PC-3 (cell line): ENCODE data around the gene FEM1A.

ENCODE experiments used
- EZH2 ChIP-seq: fragments of 300-600 bp; sonication (generic); IDR thresholded peaks from one replicate; pipeline ENCODE4 v1.6.1; 2017; ENCODE audit warnings: antibody characterized with exemption, mild to moderate bottlenecking, low read length; ENCODE audit not compliant: unreplicated experiment
- EZH2phosphoT487 ChIP-seq: fragments of 300-600 bp; sonication (generic); IDR thresholded peaks from 2 replicates; pipeline ENCODE4 v1.6.1; 2018; ENCODE audit warnings: mild to moderate bottlenecking, antibody characterized with exemption, low read length, borderline replicate concordance
- TF ChIP-seq, protein P1 (sequence below): fragments of 300-600 bp; sonication (generic); conservative IDR thresholded peaks from 2 replicates; pipeline ENCODE4 v1.5.1; 2017; ENCODE audit warnings: antibody characterized with exemption, low read depth, mild to moderate bottlenecking, low read length

DNA sequence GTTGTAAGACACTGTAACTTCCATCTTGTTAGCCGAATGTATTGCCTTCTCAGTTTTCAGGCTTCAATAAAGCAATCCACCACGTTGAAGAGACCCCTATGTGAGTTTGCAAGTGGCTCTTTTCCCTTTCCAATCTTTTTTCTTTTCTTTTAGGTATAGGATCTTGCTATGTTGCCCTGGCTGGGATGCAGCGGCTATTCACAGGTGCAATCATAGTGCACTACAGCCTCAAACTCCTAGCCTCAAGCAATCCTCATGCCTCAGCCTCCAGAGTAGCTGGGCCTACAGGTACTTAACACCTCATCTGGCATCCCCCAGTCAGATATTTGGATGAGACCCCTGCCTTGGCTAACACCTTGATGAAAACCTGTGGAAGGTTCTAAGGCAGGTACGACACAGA is 33.5 kb upstream of the FEM1A start:
- no peak for TF ChIP-seq EZH2phosphoT487
- TF ChIP-seq, protein P1, sequence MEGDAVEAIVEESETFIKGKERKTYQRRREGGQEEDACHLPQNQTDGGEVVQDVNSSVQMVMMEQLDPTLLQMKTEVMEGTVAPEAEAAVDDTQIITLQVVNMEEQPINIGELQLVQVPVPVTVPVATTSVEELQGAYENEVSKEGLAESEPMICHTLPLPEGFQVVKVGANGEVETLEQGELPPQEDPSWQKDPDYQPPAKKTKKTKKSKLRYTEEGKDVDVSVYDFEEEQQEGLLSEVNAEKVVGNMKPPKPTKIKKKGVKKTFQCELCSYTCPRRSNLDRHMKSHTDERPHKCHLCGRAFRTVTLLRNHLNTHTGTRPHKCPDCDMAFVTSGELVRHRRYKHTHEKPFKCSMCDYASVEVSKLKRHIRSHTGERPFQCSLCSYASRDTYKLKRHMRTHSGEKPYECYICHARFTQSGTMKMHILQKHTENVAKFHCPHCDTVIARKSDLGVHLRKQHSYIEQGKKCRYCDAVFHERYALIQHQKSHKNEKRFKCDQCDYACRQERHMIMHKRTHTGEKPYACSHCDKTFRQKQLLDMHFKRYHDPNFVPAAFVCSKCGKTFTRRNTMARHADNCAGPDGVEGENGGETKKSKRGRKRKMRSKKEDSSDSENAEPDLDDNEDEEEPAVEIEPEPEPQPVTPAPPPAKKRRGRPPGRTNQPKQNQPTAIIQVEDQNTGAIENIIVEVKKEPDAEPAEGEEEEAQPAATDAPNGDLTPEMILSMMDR = no peak
- no peak for TF ChIP-seq EZH2
